ENCODE data around the gene CIROP.
A peak's percentile ranks its signal among the peaks of the same experiment; 100 is the strongest.

CIROP gene

DNA sequence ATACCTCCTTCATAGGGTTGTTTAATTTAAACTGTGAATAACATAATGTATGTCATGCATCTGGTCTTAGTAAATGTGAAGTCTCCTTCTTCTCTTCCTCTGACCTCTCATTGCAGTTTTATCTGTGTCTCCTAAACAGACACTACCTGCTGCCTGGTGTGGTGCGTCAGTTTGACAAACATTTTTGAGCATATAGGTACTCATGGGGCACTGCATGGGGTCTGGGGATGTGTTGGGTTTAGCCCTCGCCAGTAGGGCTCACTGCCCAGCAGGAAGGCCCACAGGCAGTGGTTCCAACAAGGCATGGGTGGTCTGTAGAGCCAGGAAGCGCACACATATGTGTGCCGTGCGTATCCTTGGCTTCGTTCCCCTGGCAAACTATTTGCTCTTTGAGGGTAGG lies 17.3 kb upstream of the CIROP start:
- TF ChIP-seq, protein P1, sequence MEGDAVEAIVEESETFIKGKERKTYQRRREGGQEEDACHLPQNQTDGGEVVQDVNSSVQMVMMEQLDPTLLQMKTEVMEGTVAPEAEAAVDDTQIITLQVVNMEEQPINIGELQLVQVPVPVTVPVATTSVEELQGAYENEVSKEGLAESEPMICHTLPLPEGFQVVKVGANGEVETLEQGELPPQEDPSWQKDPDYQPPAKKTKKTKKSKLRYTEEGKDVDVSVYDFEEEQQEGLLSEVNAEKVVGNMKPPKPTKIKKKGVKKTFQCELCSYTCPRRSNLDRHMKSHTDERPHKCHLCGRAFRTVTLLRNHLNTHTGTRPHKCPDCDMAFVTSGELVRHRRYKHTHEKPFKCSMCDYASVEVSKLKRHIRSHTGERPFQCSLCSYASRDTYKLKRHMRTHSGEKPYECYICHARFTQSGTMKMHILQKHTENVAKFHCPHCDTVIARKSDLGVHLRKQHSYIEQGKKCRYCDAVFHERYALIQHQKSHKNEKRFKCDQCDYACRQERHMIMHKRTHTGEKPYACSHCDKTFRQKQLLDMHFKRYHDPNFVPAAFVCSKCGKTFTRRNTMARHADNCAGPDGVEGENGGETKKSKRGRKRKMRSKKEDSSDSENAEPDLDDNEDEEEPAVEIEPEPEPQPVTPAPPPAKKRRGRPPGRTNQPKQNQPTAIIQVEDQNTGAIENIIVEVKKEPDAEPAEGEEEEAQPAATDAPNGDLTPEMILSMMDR (IDR thresholded peaks at IDR 0.05): no peak

DNA sequence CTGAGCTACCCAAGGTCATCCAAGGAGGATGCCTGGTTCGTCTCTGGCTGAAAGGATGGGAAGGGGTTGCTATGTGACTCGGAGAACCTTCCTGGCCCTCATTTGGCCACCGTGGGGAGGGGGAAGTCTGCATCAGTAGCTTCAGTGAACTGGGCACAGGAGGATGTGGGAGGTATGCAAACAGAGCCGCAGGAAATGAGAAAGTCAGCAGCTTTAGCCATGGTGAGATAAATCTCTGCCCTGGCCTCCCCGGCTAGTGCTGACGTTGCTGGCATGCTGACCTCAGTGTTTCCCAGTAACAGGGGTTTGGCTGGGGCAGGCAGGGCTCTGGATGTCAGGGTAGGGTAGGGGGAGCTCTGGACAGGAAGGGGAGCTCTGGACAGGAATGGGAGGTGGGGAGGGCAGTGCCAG lies 16.6 kb upstream of the CIROP start:
- TF ChIP-seq, protein P1 (IDR thresholded peaks at IDR 0.05): no peak

DNA sequence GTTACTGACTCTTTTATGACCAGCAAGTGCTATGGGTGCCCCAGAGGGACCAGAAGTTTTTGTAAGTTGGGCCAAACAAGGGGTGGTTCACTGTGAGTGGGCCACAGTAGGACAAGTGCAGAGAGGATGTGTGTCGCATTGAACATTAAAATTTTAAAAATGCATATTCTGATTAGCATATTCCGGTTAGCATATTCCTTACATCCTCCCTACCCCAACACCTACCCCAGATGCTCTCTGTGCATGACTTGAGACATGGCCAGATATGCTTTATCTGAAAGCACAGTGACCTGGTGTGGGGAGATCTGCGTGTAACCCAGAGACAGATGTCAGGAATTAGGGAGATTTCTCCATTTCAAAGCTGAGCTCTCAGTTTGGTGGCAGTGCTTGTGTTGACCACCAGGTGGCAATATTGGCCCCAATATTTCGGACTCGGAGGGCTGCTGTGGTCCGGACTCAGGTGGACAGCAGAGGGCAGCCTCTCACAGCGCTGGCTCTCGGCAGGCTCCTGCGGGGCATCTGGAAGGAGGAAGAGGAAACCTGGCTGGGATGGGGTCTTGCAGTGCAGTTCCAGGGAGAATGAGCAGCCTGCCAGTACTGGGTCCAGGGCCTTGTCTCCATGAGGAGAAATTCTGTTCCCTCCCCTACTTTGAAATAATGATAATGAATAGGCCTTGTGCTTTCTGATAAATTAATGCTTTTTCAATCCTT lies 15.9 kb upstream of the CIROP start:
- TF ChIP-seq, protein P1 (IDR thresholded peaks at IDR 0.05): peak; percentile 100

DNA sequence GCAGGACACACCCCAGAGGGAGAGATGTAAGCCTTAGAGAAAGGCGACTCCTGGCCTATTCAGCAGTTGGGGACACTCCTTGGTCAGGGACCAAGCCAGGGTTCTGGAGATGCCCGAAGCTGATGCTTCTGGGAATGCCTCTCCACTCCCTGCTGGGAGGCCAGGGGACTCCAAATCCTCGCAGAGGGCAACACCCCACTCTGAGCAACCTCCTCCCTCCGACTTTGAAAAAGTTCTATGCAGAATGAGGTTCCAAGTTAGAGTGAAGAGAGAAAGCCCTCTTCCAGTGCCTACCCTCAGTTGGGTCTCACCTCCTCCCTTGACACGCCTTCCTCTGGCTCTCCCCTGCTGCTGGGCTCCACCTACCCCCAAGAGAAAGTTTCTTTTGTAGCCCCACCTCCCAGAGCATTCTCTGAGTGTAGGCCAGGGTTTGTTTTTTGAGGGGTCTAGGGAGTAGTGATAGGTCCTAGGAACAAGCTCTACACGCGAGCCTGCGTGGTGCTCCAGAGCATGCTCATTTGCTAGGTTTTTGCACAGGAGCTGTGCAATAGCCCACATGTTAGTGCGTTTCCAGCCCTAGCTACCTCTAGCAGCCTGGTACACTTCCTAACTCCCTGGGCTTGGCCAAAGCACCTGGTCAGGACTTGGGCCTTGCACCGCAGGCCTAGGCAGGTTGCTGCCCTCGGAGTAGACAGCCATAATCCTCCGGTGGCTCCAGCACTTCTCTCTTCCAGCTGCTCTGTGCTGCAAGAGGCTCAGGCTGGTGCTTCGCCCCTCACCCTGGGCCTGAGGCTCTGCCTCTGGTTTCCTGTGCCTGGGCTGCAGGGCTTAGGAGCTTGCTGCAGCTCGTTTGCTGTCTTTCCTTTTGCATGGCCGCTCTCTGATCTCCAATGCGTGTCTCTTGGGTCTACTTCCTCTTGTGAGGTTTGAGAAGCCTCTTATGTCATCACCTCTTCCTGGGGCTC lies 14.9 kb upstream of the CIROP start:
- TF ChIP-seq, protein P1 (IDR thresholded peaks at IDR 0.05): no peak

DNA sequence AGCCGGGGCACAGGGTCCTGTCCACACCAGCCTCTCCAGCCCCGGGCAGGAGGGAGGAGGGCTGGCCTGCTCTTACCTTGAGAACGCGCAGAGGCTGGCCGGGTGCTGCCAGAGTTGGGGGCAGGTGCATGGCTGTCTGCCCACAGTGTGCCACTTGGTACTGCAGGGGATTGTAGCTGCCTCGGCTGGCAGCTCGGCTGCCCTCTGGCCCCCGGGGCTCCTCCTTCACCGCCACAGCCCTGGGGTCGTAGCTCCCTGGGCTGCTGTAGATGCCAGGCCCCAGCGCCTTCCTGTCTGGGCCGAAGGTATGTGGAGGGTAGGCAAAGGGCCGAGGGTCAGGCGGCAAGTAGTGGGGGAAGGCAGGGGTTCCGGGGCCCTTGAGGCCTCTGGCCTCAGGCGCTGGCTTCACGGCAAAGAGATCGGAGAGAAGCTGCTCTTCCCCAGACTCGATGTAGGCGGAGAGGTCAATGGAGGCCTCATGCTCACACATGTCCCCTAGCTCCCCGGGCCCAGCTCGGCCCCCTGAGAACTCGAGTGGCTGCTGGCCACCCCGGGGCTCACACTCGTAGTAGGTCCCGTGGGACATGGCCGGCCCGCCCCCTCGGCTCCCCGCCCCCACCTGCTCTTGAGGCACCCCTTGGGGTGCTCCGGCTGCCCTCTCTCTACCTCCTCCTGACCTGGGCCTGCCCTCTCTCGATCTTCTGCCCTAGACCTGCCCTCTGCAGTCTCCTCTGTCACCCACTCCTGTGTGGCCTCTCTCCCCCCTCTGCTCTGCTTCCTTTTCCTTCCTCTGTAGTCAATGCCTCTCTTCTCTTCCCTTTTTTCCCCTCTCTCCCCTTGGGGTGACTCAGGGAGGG lies 13.9 kb upstream of the CIROP start, which contains the start of gene CEBPE:
Gene CEBPE, minus strand, starts transcription at position 750 of the 857 bp plus-strand sequence. Its CDS starts 164 bp downstream, at position 586.
- TF ChIP-seq, protein P1 (IDR thresholded peaks at IDR 0.05): no peak

DNA sequence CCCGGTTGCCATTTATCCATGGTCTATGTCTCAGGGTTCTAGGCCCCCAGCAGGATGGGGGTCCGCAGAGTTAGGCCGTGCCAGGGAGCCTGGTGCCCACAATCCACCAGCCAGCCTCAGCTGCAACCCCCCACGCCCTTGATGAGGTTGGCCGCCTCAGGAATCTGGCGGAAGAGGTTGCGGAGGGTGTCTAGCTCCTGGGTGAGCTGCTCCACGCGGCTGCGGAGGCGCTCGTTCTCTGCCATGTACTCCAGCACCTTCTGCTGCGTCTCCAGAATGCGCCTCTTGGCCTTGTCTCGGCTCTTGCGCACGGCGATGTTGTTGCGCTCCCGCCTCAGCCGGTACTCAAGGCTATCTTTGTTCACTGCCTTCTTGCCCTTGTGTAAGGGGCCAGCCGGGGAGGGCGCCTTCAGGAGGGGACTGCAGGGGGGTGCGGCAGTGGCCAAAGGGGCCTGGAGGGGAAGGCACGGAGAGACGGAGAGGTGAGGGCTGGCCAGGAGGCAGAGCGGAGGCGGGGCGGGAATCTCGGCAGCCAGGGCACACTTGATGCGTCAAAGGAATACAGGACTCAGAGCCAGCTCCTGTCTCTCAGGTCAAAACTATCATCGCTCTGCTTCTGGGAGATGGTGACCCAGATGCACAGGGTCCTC lies 12.7 kb upstream of the CIROP start:
- TF ChIP-seq, protein P1 (IDR thresholded peaks at IDR 0.05): no peak
